HepG2 (cell line): ENCODE results near the gene STC2. TPM values are rescaled to one million over a fixed set of nuclear protein-coding genes. Genes with fewer than 3 reads are reported as not detected.
A peak's percentile ranks its signal among the peaks of the same experiment; 100 is the strongest.

ENCODE experiments used
- ATF7 ChIP-seq, 2 experiments: fragments of 450-650 bp in 1 of 2; sonication (generic) in 1 of 2; formaldehyde crosslinking in 1 of 2; IDR thresholded peaks; 2 replicates each; pipeline versions ENCODE4 v1.4.0 to v1.6.1; 2016 to 2020; ENCODE audit warnings: antibody characterized with exemption in 1 of 2, mild to moderate bottlenecking in 1 of 2, missing genetic modification reagents in 1 of 2
- BRCA1 ChIP-seq: sonication (generic); formaldehyde crosslinking; IDR thresholded peaks from 2 replicates; pipeline ENCODE4 v1.4.0; 2020; ENCODE audit warnings: missing genetic modification reagents
- DNMT1 ChIP-seq: sonication (generic); formaldehyde crosslinking; IDR thresholded peaks from 2 replicates; pipeline ENCODE4 v1.5.1; 2020; ENCODE audit warnings: mild to moderate bottlenecking, missing genetic modification reagents
- EHMT2 ChIP-seq: fragments of 200-600 bp; sonication (generic); IDR thresholded peaks from 2 replicates; pipeline ENCODE4 v1.7.0; 2017; ENCODE audit warnings: antibody characterized with exemption, low read depth, low read length, borderline replicate concordance
- FIP1L1 ChIP-seq: fragments of 200-400 bp; formaldehyde crosslinking; IDR thresholded peaks from 2 replicates; pipeline ENCODE4 v1.6.1; 2018; ENCODE audit warnings: low read depth, mild to moderate bottlenecking, low read length, moderate library complexity, borderline replicate concordance; ENCODE audit not compliant: insufficient read depth
- KAT2B ChIP-seq: fragments of 150-350 bp; IDR thresholded peaks from 2 replicates; pipeline ENCODE4 v1.6.1; 2014; ENCODE audit warnings: low read depth, low read length, borderline replicate concordance
- MXD4 ChIP-seq: IDR thresholded peaks from 2 replicates; pipeline ENCODE4 v1.6.1; 2016; ENCODE audit warnings: mild to moderate bottlenecking, missing biosample characterization, missing genetic modification reagents
- PCBP1 ChIP-seq: fragments of 200-400 bp; formaldehyde crosslinking; IDR thresholded peaks from 2 replicates; pipeline ENCODE4 v1.6.1; 2017; ENCODE audit warnings: mild to moderate bottlenecking, low read depth, low read length, borderline replicate concordance
- PITX1 ChIP-seq: sonication (generic); formaldehyde crosslinking; IDR thresholded peaks from 2 replicates; pipeline ENCODE4 v1.5.1; 2020; ENCODE audit warnings: mild to moderate bottlenecking, missing genetic modification reagents
- POLR2AphosphoS2 ChIP-seq: IDR thresholded peaks from 2 replicates; pipeline ENCODE4 v1.6.1; 2011; ENCODE audit warnings: low read depth, low read length, improper control_type of control experiment
- PRDM4 ChIP-seq: sonication (generic); formaldehyde crosslinking; IDR thresholded peaks from 2 replicates; pipeline ENCODE4 v1.9.0; 2021; ENCODE audit warnings: missing genetic modification reagents, borderline replicate concordance
- RNF2 ChIP-seq: fragments of 450-650 bp; conservative IDR thresholded peaks from 2 replicates; pipeline ENCODE4 v1.6.1; 2016; ENCODE audit warnings: low read depth
- SRY ChIP-seq: sonication (generic); formaldehyde crosslinking; IDR thresholded peaks from 2 replicates; pipeline ENCODE4 v1.8.0; 2022; ENCODE audit warnings: mild to moderate bottlenecking, missing genetic modification reagents
- TBX2 ChIP-seq: sonication (generic); formaldehyde crosslinking; IDR thresholded peaks from 2 replicates; pipeline ENCODE4 v1.5.0; 2020; ENCODE audit warnings: missing genetic modification reagents, mild to moderate bottlenecking, borderline replicate concordance
- TEF ChIP-seq: sonication (generic); formaldehyde crosslinking; IDR thresholded peaks from 2 replicates; pipeline ENCODE4 v1.5.0; 2020; ENCODE audit warnings: missing genetic modification reagents
- ZBTB25 ChIP-seq: IDR thresholded peaks from 2 replicates; pipeline ENCODE4 v1.6.1; 2018; ENCODE audit warnings: missing genetic modification reagents
- ZBTB38 ChIP-seq: sonication (generic); formaldehyde crosslinking; IDR thresholded peaks from 2 replicates; pipeline ENCODE4 v1.5.1; 2020; ENCODE audit warnings: mild to moderate bottlenecking, missing genetic modification reagents
- ZFP62 ChIP-seq: sonication (generic); formaldehyde crosslinking; IDR thresholded peaks from 2 replicates; pipeline ENCODE4 v1.4.0; 2020; ENCODE audit warnings: missing genetic modification reagents
- ZNF556 ChIP-seq: sonication (generic); formaldehyde crosslinking; IDR thresholded peaks from 2 replicates; pipeline ENCODE4 v1.4.0; 2020; ENCODE audit warnings: mild to moderate bottlenecking, missing genetic modification reagents, borderline replicate concordance
- ZNF563 ChIP-seq: sonication (generic); formaldehyde crosslinking; IDR thresholded peaks from 2 replicates; pipeline ENCODE4 v1.8.0; 2022; ENCODE audit warnings: mild to moderate bottlenecking, moderate library complexity, missing genetic modification reagents
- ZNF598 ChIP-seq: sonication (generic); formaldehyde crosslinking; IDR thresholded peaks from 2 replicates; pipeline ENCODE4 v1.5.1; 2020; ENCODE audit warnings: mild to moderate bottlenecking, missing genetic modification reagents, borderline replicate concordance
- ZNF605 ChIP-seq: sonication (generic); formaldehyde crosslinking; IDR thresholded peaks from 2 replicates; pipeline ENCODE4 v1.8.0; 2022; ENCODE audit warnings: mild to moderate bottlenecking, missing genetic modification reagents
- polyA plus RNA-seq, 8 experiments: library from polyadenylated mRNA; depleted of rRNA in 3 of 8; stranded (reverse) in 7 of 8; unstranded in 1 of 8; fragments of >200 nt; fragmentation: Illumina TruSeq in 4 of 8; extraction: Trizol in 4 of 8; gene quantifications; 2 replicates each; pipeline versions ENCODE4 v1.2.1 to v1.2.3, GENCODE V29; 2011 to 2016; ENCODE audit warnings: low read depth in 4 of 8, missing spikeins in 1 of 8, mixed read lengths in 1 of 8; ENCODE audit not compliant: insufficient read depth in 1 of 8
- total RNA-seq, 5 experiments: library from RNA; depleted of rRNA; stranded (reverse); fragments of >200 nt; fragmentation: Illumina TruSeq; extraction: Trizol; gene quantifications; 2 replicates each; pipeline ENCODE4 v1.2.3, GENCODE V29; 2016; ENCODE audit warnings: low read depth in 1 of 5
- TF ChIP-seq, protein P1 (sequence below): sonication (generic); formaldehyde crosslinking; IDR thresholded peaks from 2 replicates; pipeline ENCODE4 v1.5.0; 2020; ENCODE audit warnings: mild to moderate bottlenecking, missing genetic modification reagents

Gene STC2
- total and polyA plus RNA-seq, 2 of the 13 experiments (the other 11 are each of a cell fraction or from before 2014, with no cell fraction given): 27.1 to 69.2 TPM

DNA sequence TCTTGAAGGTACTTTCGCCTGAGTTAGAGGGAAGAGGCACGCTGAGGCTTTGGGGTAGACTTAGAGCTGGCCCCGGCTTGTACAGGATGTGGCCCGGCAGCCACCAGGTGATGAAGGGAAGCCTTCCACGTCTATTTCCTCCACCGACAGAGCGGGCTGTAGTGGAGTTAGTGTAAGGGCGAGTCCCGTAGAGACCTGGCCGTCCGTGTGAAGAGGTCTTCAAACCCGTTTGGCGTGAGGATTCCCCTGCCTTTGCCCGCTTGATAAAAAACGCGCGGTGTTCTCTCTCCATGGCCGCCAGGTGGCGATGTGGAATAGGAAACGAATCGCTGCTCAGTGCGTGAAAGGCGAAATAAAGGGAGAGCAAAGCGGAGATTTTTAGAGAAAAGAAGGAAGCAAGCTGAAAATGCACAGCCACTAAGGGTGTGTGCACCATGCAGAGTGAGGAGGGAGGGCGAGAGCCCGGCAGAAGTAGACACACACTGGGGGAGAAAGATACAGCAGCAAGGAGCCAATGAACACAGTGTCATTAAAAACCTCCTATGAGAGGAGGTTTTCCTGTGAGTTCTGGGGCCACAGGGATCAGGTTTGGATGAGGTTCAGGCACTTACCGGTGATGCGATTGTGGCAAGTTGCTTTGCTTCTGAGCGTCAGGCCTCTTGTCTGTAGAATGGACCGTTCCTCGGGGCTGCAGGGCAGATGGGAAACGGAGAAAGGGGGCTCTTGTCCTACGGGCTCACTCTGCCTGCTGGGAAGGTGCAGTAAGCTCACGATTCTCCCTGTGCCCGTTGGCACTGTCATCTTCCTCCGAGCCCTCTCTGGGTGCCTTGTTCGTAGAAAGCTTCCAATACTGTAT, 34.2 kb downstream of the STC2 start (continued):
- TF ChIP-seq ZNF598 (0 out of 2 replicates have a peak, but pooled peaks have one; percentile 17), FIP1L1 (no peak), MXD4 (no peak; the same call in 1 of the 2 replicates), BRCA1 (CRISPR knock-in tag) (no peak), KAT2B (no peak), RNF2 (no peak), POLR2AphosphoS2 (no peak), ZFP62 (no peak), TEF (no peak), ZBTB25 (CRISPR knock-in tag) (peak; percentile 47; the same call in 1 of the 2 replicates), ZBTB38 (CRISPR knock-in tag) (no peak), PRDM4 (no peak), SRY (CRISPR knock-in tag) (no peak), PITX1 (CRISPR knock-in tag) (no peak), ZNF556 (0 out of 2 replicates have a peak, but pooled peaks have one; percentile 43), DNMT1 (no peak), EHMT2 (no peak), ZNF563 (CRISPR knock-in tag) (no peak), ATF7 (IDR thresholded peaks at IDR 0.05) (no peak), ATF7 (CRISPR knock-in tag; IDR thresholded peaks at IDR 0.05) (no peak), ZNF605 (CRISPR knock-in tag) (no peak), PCBP1 (no peak), TBX2 (no peak; the same call in 1 of the 2 replicates)
- TF ChIP-seq, protein P1, sequence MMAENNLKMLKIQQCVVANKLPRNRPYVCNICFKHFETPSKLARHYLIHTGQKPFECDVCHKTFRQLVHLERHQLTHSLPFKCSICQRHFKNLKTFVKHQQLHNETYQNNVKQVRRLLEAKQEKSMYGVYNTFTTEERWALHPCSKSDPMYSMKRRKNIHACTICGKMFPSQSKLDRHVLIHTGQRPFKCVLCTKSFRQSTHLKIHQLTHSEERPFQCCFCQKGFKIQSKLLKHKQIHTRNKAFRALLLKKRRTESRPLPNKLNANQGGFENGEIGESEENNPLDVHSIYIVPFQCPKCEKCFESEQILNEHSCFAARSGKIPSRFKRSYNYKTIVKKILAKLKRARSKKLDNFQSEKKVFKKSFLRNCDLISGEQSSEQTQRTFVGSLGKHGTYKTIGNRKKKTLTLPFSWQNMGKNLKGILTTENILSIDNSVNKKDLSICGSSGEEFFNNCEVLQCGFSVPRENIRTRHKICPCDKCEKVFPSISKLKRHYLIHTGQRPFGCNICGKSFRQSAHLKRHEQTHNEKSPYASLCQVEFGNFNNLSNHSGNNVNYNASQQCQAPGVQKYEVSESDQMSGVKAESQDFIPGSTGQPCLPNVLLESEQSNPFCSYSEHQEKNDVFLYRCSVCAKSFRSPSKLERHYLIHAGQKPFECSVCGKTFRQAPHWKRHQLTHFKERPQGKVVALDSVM (CRISPR knock-in tag): no peak
